CD4-positive, alpha-beta T cell (primary cell): ENCODE data around the gene GIGYF1. TPM values are rescaled to one million over a fixed set of nuclear protein-coding genes. Genes with fewer than 3 reads are reported as not detected.
"Not testable (repeated sequence)": the region's sequence is repeated elsewhere in the genome, so short reads cannot be mapped to it uniquely, and the experiment has no call there.

Source experiments
- ATAC-seq: fragments of 200-7000 bp; cut with Tn5 transposase; one replicate; pipeline ENCODE4 v1.10.0; 2022; ENCODE audit warnings: mild to moderate bottlenecking; ENCODE audit not compliant: poor library complexity
- CTCF ChIA-PET: fragments of 350-600 bp; sonication (Branson Sonifier 250); formaldehyde crosslinking; loops from one replicate; lab custom pipeline; 2021; ENCODE audit warnings: antibody characterized with exemption, inconsistent platforms; lab: Charles Lee
- POLR2A ChIA-PET: fragments of 350-600 bp; sonication (Branson Sonifier 250); formaldehyde crosslinking; loops from one replicate; lab custom pipeline; 2021; ENCODE audit warnings: antibody characterized with exemption, inconsistent platforms; lab: Charles Lee
- DNase-seq, 14 experiments: peaks; one replicate each; pipeline ENCODE4 v3.0.0-alpha.2; 2013 to 2020; ENCODE audit warnings: mixed read lengths in 2 of 14
- H3K27ac ChIP-seq, 2 donors: one replicate each; pipeline versions ENCODE4 v1.5.1 to v1.7.0; 2013; ENCODE audit warnings: low read length in 2 of 2, low read depth in 1 of 2, mild to moderate bottlenecking in 1 of 2
- H3K27me3 ChIP-seq, 2 experiments: 1 replicate in 1 of 2; 2 replicates in 1 of 2; pipeline versions ENCODE4 v1.6.1 to v1.7.0; 2013; ENCODE audit warnings: low read length in 2 of 2, control low read depth in 1 of 2, mild to moderate bottlenecking in 1 of 2, moderate library complexity in 1 of 2; ENCODE audit not compliant: insufficient read depth in 2 of 2, control insufficient read depth in 1 of 2
- H3K36me3 ChIP-seq: one replicate; pipeline ENCODE4 v1.6.1; 2013; ENCODE audit warnings: low read length, control low read depth; ENCODE audit not compliant: insufficient read depth
- H3K4me1 ChIP-seq: one replicate; pipeline ENCODE4 v1.6.1; 2013; ENCODE audit warnings: low read length, control low read depth; ENCODE audit not compliant: insufficient read depth
- H3K4me3 ChIP-seq: one replicate; pipeline ENCODE4 v1.5.1; 2013; ENCODE audit warnings: mild to moderate bottlenecking, low read length, moderate library complexity
- H3K9me3 ChIP-seq, 2 experiments: 1 replicate in 1 of 2; 2 replicates in 1 of 2; pipeline versions ENCODE4 v1.6.1 to v1.7.0; 2013; ENCODE audit warnings: low read length in 2 of 2, mild to moderate bottlenecking in 2 of 2, control low read depth in 1 of 2, moderate library complexity in 1 of 2; ENCODE audit not compliant: control insufficient read depth in 1 of 2, insufficient read depth in 1 of 2
- H3K27ac Mint-ChIP-seq: one replicate; pipeline ENCODE4 v1.8.0; 2020; ENCODE audit warnings: mixed read lengths
- H3K27me3 Mint-ChIP-seq: one replicate; pipeline ENCODE4 v1.8.0; 2021; ENCODE audit warnings: mixed read lengths
- H3K36me3 Mint-ChIP-seq: one replicate; pipeline ENCODE4 v1.8.0; 2021; ENCODE audit warnings: low read depth, mixed read lengths
- H3K4me1 Mint-ChIP-seq: one replicate; pipeline ENCODE4 v1.8.0; 2021; ENCODE audit warnings: low read depth, mixed read lengths
- H3K4me3 Mint-ChIP-seq: one replicate; pipeline ENCODE4 v1.8.0; 2020; ENCODE audit warnings: mild to moderate bottlenecking, mixed read lengths
- H3K9me3 Mint-ChIP-seq: one replicate; pipeline ENCODE4 v1.8.0; 2020; ENCODE audit warnings: mixed read lengths
- intact Hi-C, 2 experiments: fragments of 100-400 bp; cut with DNase I in 1 of 2; cut with micrococcal nuclease in 1 of 2; formaldehyde crosslinking; loops; one replicate each; pipeline versions ENCODE4 v1.15.1 to v1.9.0; 2023 to 2025; cut with DNase I, micrococcal nuclease
- total RNA-seq, 174 experiments: library from RNA in 2 of 174; stranded (reverse) in 2 of 174; gene quantifications; one replicate each; pipeline ENCODE4 v1.2.3 and lab custom pipeline; 2021 to 2026
- TF ChIP-seq, protein P1 (sequence below): fragments of 200-600 bp; IDR thresholded peaks from one replicate; pipeline ENCODE4 v1.8.0; 2022; ENCODE audit warnings: antibody characterized with exemption, mild to moderate bottlenecking

Gene GIGYF1
- total RNA-seq, 2 experiments from 2014 or later: 75.5 to 78.8 TPM

DNA sequence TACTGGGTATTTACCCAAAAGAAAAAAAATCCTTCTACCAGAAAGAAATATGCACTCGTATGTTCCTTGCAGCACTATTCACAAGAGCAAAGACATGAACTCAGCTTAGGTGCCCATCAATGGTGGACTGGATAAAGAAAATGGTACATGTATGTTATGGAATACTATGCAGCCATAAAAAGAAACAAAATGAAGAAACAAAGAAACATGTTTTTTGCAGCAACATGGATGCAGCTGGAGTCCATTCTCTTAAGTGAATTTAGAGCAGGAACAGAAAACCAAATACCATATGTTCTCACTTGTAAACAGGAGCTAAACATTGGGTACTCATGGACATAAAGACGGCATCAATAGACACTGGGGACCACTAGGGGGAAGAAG, 26.0 kb downstream of the GIGYF1 start:
- no peak overlapping the region for H3K4me3 ChIP-seq
- Mint-ChIP-seq H3K4me3 (peak overlapping the region; percentile 66), H3K27me3 (no peaks in the 10 kb centered on the region), H3K27ac (no peak overlapping the region), H3K4me1 (peaks cover under 1% of the 10 kb centered on the region), H3K9me3 (no peaks in the 10 kb centered on the region), H3K36me3 (no peaks in the 10 kb centered on the region)
- TF ChIP-seq, protein P1, sequence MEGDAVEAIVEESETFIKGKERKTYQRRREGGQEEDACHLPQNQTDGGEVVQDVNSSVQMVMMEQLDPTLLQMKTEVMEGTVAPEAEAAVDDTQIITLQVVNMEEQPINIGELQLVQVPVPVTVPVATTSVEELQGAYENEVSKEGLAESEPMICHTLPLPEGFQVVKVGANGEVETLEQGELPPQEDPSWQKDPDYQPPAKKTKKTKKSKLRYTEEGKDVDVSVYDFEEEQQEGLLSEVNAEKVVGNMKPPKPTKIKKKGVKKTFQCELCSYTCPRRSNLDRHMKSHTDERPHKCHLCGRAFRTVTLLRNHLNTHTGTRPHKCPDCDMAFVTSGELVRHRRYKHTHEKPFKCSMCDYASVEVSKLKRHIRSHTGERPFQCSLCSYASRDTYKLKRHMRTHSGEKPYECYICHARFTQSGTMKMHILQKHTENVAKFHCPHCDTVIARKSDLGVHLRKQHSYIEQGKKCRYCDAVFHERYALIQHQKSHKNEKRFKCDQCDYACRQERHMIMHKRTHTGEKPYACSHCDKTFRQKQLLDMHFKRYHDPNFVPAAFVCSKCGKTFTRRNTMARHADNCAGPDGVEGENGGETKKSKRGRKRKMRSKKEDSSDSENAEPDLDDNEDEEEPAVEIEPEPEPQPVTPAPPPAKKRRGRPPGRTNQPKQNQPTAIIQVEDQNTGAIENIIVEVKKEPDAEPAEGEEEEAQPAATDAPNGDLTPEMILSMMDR: no peak
- no peaks in the 10 kb centered on the region for H3K9me3 ChIP-seq
- H3K4me1 ChIP-seq: peaks cover 7% of the 10 kb centered on the region
- intact Hi-C loops: no loop called here
- H3K36me3 ChIP-seq: no peaks in the 10 kb centered on the region
- no peak for DNase-seq
- POLR2A ChIA-PET: no interaction called here
- ATAC-seq: no peak
- CTCF ChIA-PET: no interaction called here
- H3K27me3 ChIP-seq: no peaks in the 10 kb centered on the region
- no peak overlapping the region for H3K27ac ChIP-seq

DNA sequence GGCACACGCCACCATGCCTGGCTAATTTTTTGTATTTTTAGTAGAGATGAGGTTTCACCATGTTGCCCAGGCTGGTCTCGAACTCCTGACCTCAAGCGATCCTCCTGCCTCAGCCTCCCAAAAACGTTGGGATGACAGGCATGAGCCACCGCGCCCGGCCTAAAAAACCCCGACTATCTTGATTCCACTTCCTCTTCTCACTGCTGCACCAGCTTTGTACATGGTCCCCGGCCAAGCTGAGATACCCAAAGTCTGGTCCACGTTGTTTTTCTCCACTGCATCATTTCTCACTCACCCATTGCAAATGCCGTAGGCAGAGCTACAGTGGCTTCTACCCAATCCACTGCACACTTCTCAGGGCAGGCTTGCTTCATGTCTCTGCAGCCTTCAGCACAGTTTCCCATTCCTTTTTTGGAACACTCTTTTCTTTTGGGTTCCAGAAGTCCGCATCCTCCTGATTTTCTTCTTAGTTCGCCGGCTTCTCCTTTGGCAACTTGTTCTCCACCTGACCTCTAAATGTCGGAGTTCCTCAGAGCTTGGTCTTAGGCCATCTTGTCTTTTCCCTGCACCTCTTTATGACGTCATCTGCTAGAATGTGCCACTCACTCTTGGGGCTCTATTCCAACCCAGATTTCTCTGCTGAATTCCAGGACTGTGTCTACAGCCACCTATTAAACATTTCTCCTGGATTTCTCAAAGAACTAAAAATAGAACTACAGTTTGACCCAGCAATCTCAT, 26.6 kb downstream of the GIGYF1 start:
- no peaks in the 10 kb centered on the region for H3K9me3 ChIP-seq
- TF ChIP-seq, protein P1: no peak
- CTCF ChIA-PET: no interaction called here

DNA sequence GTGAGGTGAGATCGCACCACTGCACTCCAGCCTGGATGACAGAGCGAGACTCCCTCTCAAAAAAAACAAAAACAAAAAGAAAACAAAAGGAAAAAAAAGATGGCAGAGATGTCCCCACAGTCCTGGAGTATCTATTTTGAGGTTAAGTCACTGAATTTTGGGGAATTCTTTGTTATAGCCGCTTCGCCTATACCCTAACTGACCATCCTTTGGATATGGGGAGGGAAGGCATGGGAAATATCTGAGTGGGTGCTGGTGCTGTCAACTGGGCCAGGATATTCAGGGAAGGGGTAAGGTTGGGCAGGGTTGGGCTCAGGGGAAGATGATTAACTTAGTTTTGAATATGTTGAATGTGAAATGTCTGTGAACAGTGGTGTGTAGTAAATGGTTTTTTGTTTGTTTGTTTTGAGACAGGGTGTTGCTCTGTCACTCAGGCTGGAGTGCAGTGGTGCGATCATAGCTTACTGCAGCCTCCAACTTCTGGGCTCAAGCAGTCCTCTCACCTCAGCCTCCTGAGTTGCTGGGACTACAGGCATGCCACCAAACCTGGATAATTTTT, 28.8 kb downstream of the GIGYF1 start:
- H3K36me3 Mint-ChIP-seq: no peaks in the 10 kb centered on the region
- no peaks in the 10 kb centered on the region for H3K9me3 Mint-ChIP-seq
- H3K9me3 ChIP-seq: no peaks in the 10 kb centered on the region
- TF ChIP-seq, protein P1: no peak
- H3K4me3 ChIP-seq: no peak overlapping the region
- no peak for DNase-seq
- no peaks in the 10 kb centered on the region for H3K36me3 ChIP-seq
- no peaks in the 10 kb centered on the region for H3K4me1 Mint-ChIP-seq
- POLR2A ChIA-PET: no interaction called here
- H3K4me1 ChIP-seq: no peaks in the 10 kb centered on the region
- no peak overlapping the region for H3K27ac ChIP-seq
- ATAC-seq: no peak
- intact Hi-C loops: no loop called here
- CTCF ChIA-PET: no interaction called here
- H3K27ac Mint-ChIP-seq: no peak overlapping the region
- peaks cover 0 to 2% of the 10 kb centered on the region in 2 experiments for H3K27me3 ChIP-seq
- no peak overlapping the region for H3K4me3 Mint-ChIP-seq
- H3K27me3 Mint-ChIP-seq: no peaks in the 10 kb centered on the region

More for the DNA sequence above, 26.6 kb downstream of the GIGYF1 start:
- no peak for DNase-seq
- Mint-ChIP-seq H3K4me1 (no peaks in the 10 kb centered on the region), H3K36me3 (no peaks in the 10 kb centered on the region), H3K9me3 (no peaks in the 10 kb centered on the region), H3K27me3 (no peaks in the 10 kb centered on the region), H3K27ac (no peak overlapping the region), H3K4me3 (no peak overlapping the region)
- no peaks in the 10 kb centered on the region for H3K27me3 ChIP-seq
- peaks cover 1% of the 10 kb centered on the region for H3K4me1 ChIP-seq
- POLR2A ChIA-PET: no interaction called here
- H3K27ac ChIP-seq: no peak overlapping the region
- intact Hi-C loops: no loop called here
- H3K36me3 ChIP-seq: no peaks in the 10 kb centered on the region
- H3K4me3 ChIP-seq: no peak overlapping the region
- no peak for ATAC-seq

DNA sequence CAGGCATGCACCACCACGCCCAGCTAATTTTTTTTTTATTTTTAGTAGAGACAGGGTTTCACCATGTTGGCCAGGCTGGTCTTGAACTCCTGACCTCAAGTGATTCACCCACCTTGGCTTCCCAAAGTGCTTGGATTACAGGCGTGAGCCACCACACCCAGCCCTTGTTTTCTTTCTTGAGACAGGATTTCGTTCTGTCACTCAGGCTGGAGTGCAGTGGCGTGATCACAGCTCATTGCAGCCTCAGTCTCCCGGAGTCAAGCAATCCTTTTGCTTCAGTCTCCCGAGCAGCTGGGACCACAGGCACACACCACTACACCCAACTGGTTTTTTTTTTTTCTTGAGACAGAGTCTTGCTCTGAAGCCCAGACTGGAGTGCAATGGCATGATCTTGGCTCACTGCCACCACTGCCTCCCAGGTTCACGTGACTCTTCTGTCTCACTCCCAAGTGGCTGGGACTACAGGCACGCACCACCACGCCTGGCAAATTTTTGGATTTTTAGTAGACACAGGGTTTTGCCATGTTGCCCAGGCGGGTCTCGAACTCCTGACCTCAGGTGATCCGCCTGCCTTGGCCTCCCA, 31.8 kb downstream of the GIGYF1 start:
- CTCF ChIA-PET, H3K4me3 ChIP-seq, H3K27ac ChIP-seq, H3K9me3 Mint-ChIP-seq, H3K4me3 Mint-ChIP-seq, ATAC-seq, H3K36me3 Mint-ChIP-seq, H3K4me1 ChIP-seq, H3K9me3 ChIP-seq, H3K36me3 ChIP-seq, POLR2A ChIA-PET, intact Hi-C loops, H3K27ac Mint-ChIP-seq, DNase-seq, H3K4me1 Mint-ChIP-seq: not testable (repeated sequence)
- peaks cover 9 to 21% of the 10 kb centered on the region in 2 experiments for H3K27me3 ChIP-seq
- peaks cover 20% of the 10 kb centered on the region for H3K27me3 Mint-ChIP-seq
